G401 (cell line): Measurements from ENCODE around the gene BRMS1. TPM values are rescaled to one million over a fixed set of nuclear protein-coding genes. Genes with fewer than 3 reads are reported as not detected.
"Not testable (repeated sequence)": the region's sequence is repeated elsewhere in the genome, so short reads cannot be mapped to it uniquely, and the experiment has no call there.

ENCODE experiments used
- DNase-seq: peaks from one replicate; pipeline ENCODE4 v3.0.0-alpha.2; 2015; ENCODE audit warnings: low spot score
- in situ Hi-C: cut with HindIII; loops from 2 replicates; pipeline ENCODE4 v1.10.0; 2016; ENCODE audit warnings: low sequenced_read_pairs, mixed read lengths
- total RNA-seq: library from RNA; depleted of rRNA; stranded (reverse); fragments of >200 nt; shearing (Covaris generic); gene quantifications from 2 replicates; pipeline ENCODE4 v1.2.3, GENCODE V29; 2014

BRMS1 gene
- total RNA-seq, 1 experiment from 2014 or later, result 111 TPM

DNA sequence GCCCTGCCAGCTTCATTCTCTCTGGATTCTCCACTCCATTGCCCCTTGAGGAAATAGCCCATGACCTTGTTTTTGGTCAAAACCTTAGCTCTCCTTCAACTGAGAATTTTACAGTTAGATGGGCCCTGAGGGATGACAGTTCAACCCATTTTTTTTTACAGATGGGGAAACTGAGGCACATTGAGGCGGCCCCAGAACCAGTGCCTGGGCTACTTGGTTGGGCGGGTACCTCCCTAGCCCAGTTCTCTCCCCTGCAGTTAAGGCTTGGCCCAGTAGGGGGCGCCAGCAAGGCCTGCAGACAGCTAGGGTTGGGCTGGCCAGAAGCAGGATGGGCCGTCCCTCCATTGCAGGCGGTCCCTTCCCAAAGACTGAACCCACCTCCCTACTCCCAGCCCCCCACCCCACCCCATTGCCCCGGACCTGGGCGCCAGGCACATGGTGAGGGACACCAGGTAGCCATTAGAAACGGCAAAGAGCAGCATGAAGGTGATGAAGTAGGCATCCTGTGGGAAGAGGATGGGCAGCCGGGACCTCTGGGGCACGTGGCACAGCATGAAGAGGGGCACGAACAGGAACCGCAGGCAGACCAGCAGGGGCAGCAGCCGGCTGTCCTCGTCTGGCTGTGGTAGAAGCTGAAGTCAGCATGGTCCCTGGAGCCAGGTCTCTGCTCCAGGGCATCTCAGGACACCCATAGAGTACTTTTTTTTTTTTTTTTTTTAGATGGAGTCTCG, 19.1 kb upstream of the BRMS1 start:
- peak; percentile 35 for DNase-seq
- in situ Hi-C loops, result no loop called here

GRCh38 chr11:66363187-66363601, 18.3 kb upstream of the BRMS1 start:
- in situ Hi-C loops, result no loop called here
- no peak for DNase-seq

DNA sequence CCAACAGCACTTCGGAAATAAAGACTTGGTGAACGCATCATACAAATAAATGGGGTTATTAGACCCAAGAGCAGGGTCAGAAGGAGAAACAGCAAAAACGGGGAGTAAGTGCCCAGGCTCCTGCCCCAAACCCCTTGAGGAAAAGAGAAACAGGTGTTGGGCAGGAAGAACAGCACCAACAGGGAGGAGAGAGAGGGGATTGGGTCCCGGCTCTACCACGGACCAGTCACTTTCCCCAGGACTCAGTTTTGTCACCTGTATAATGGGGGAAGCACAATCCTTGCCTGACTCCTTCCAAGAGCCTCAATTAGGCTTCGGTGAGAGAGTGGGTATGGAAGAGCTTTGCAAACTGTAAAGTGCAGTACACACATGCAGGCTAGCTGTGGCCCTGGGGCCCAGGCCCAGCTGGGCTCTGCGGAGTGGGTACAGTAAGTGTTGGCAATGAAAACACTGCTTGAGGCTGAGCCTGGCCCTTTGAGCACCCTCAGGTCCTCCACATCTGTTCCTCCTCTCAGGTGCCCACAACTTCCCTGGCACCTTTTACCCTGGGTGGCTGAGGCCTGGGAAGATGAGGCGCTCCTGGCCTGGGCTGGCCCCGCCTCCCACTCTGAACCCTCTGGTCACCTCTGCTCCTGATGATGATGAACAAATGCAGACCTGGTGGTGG, 17.7 kb upstream of the BRMS1 start:
- in situ Hi-C loops, result no loop called here

DNA sequence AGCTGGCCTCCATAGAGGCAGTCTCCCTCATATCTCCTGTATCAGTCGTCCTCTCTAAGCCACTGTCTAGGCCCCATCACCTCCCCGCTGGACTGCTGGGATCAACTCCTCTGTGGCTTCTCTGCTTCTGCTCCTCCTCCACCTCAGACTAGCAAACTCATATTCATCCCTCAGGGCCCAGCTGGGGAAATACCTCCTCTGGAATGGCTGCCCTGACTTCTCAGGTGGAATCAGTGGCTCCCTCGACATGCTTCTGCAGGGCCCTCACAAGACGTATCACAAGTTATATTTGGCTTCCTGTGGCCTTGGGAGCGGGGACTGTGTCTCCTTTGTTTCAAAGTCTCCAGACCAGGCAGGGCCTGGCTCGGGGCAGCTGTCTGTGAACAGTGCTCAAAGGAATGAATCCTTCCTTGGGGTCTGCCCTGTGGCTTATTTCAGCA, 16.6 kb upstream of the BRMS1 start:
- no peak for DNase-seq
- in situ Hi-C loops, result no loop called here

More for the DNA sequence above, 17.7 kb upstream of the BRMS1 start:
- DNase-seq, result no peak

DNA sequence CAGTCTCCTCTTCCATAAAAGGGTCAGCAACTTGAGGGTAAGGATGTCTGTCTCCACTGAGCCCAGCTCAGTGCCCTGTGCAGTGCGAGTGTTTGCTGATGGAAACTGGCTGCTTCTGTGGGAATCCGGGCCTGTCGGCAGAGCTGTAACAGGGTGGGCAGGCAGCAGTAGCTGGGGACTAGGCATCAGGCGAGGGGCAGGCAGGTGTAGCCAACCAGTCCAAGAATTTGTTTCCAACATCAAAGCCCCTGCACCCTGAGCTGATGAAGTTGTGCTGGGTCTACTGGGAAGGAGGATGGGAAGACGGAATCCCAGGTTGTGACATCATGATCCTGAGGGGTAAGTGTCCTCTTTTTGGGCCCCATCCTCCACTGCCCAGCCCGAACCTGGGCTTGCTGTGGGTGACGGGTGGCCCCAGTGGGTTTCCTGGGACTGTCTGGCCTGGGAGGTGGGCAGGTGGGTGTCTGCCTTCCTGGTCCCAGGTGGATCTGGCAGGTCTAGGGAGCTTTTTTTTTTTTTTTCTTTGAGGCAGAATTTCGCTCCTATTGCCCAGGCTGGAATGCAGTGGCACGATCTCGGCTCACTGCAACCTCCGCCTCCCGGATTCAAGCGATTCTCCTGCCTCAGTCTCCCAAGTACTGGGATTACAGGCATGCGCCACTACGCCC, 15.6 kb upstream of the BRMS1 start:
- in situ Hi-C loops, result no loop called here
- DNase-seq, result no peak

- DNase-seq, result no peak
- in situ Hi-C loops, result no loop called here
Measured at GRCh38 chr11:66359662-66360087, 14.8 kb upstream of the BRMS1 start.

DNA sequence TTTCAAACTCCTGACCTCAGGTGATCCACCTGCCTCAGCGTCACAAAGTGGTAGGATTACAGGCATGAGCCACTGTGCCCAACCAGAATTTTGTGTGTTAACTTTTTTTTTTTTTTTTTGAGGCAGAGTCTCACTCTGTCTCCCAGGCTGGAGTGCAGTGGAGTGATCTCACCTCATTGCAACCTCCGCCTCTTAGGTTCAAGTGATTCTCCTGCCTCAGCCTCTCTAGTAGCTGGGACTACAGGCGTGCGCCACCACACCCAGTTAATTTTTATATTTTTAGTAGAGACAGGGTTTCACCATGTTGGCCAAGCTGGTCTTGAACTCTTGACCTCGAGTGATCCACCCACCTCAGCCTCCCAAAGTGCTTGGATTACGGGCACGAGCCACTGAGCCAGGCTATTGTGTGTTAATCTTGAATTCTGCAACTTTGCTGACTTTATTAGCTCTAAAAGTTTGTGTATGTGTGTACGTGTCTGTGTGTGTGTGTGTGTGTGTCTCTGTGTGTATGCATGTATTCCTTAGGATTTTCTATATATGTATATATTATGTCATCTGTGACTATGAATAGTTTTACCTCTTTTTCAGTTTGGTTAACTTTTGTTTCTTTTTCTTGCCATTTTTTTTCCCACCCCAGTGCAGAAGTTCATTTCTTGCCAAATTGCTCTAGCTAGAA, 5.8 kb upstream of the BRMS1 start:
- in situ Hi-C loops, DNase-seq: not testable (repeated sequence)

DNA sequence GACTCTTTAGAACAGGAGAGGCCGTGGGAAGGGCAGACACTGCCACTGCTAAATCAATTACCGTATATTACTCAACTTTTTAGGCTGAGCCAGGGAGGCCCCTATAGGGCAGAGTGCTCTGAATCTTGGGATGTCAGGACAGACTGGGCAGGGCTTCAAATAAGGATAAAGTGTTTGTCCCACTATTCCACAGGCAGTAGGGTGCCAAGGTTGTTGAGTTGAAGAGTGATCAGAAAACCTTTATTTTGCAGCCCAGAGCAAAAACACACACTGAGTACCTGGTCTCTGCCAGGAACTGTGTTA, 4.1 kb upstream of the BRMS1 start:
- in situ Hi-C loops, result no loop called here
- DNase-seq, result no peak

GRCh38 chr11:66347425-66348276, 2.7 kb upstream of the BRMS1 start, which contains the start of gene B4GAT1:
Gene B4GAT1 (minus strand): TSS chr11:66347629. CDS start chr11:66347545, 84 bp downstream.
- in situ Hi-C loops, result no loop called here

DNA sequence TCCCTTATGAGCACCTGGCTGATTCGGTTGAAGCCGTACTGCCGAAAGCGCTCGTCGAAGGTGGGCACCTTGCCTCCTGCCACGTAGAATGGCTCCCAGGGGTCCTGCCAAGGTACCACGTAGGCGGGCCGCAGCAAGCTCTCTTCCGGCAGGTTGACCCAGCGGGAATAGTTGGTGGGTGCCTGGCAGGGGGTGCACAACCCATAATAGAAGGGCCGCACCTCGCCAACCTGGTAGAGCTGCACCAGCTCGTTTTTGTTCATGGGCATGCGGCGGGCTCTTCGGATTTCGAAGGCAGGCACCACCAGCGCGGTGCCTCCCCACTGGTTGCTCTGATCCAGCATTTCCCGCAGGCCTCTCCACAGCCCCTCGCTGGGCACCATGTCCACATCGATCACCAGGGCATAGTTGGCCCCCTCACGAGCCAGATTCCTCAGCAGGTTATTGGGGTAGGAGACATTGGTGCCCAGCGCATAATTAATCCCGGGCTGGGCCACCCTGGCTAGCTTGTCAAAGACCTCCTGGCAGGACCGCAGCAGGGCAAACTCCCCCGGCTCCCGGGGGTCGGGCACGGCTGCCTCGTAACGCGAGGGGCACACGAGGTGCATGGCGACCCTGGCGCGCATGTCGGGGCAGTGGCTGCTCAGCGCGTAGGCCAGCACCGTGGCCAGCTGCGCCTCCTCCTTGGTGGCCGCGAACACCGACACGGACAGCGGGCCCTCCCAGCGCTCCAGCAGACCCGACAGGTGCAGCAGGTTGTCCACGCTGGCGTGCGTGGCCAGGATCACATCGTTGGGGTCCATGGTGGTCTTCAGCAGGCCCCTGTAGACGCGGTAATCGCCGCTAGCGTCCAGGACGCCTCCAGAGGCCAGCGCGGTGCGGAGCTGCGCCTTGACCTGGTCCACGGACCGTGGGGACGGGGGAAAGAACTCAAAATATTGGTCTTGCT, 1.8 kb upstream of the BRMS1 start:
- DNase-seq, result peak; percentile 39
- in situ Hi-C loops, result no loop called here

More at GRCh38 chr11:66347425-66348276, 2.7 kb upstream of the BRMS1 start, which contains the start of gene B4GAT1:
- peak; percentile 95 for DNase-seq

- in situ Hi-C loops, result no loop called here
Measured at GRCh38 chr11:66345316-66345649, 379 bp upstream of the BRMS1 start.

DNA sequence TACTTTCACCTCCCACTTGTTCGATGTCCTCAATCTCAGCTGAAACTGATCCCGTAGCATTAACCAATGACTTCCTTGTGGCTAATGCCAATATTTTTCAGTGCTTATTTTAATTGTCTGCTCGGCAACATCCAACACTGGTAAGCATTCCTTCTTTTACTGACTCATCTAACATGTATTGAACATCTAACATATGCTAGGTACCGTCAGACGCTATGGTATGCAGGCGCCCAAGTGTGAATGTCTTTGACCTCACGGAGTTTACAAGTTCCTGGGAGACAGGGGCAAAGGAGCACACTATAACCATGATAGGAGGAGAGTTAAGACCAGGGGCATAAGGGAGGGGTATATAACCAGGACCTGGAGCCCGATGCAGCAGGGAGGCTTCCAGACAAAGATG, 1.7 kb downstream of the BRMS1 start:
- in situ Hi-C loops, result no loop called here
- no peak for DNase-seq

More at GRCh38 chr11:66345316-66345649, 379 bp upstream of the BRMS1 start:
- DNase-seq, result no peak

DNA sequence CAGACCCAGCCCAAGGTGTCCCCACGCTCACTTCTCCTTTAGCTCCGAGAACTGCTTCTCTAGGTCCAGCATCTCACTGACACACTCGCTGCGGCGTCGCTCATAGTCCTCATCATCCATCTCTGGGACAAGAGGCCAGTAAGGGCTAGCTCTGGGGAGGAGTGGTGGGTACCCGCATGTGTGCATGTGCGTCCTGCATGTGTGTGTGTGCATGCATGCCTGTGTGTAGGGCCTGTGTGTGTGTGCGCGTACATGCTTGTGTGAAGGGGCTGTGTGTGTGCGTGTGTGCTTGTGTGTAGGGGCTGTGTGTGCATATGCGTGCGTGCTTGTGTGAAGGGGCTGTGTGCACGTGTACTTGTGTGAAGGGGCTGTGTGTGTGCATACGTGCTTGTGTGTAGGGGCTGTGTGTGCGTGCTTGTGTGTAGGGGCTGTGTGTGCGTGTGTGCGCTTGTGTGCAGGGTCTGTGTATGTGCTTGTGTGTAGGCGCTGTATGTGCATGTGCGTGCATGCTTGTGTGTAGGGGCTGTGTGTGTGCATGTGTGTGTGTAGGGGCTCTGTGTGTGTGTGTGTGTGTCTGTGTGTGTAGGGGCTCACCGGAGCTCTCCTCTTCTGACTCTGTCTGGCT, 3.3 kb downstream of the BRMS1 start:
- no peak for DNase-seq
- in situ Hi-C loops, result no loop called here

GRCh38 chr11:66340596-66341501, 4.1 kb downstream of the BRMS1 start:
- DNase-seq, result no peak
- in situ Hi-C loops, result no loop called here

- in situ Hi-C loops, result no loop called here
- DNase-seq, result no peak
Measured at GRCh38 chr11:66339686-66340483, 5.0 kb downstream of the BRMS1 start.
